Measurements from ENCODE around the gene MIF4GD.

MIF4GD gene

DNA sequence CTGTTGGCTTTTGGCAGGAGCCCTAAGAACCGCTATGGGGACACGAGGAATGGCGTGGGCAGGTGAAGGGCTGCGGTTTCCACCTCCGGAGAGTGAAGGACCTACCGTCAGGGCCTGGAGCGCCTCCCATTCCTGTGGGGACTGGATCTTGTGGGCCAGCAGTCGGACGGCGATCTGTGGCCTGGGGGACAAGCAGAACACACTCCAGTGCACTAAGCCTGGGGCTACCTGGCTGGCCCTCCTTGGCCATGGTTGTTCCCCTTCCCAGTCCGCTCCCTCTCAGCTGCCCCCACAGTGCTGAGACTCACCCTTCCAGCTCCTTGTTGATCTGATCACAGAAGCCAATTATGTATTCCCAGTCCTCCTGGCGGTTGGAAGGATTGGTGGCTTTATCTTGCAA is 24.6 kb downstream of the MIF4GD start:
- H3K4me3 ChIP-seq (ENCODE audit: low read depth, low read length) = no peak overlapping the region
- TF ChIP-seq, protein P1, sequence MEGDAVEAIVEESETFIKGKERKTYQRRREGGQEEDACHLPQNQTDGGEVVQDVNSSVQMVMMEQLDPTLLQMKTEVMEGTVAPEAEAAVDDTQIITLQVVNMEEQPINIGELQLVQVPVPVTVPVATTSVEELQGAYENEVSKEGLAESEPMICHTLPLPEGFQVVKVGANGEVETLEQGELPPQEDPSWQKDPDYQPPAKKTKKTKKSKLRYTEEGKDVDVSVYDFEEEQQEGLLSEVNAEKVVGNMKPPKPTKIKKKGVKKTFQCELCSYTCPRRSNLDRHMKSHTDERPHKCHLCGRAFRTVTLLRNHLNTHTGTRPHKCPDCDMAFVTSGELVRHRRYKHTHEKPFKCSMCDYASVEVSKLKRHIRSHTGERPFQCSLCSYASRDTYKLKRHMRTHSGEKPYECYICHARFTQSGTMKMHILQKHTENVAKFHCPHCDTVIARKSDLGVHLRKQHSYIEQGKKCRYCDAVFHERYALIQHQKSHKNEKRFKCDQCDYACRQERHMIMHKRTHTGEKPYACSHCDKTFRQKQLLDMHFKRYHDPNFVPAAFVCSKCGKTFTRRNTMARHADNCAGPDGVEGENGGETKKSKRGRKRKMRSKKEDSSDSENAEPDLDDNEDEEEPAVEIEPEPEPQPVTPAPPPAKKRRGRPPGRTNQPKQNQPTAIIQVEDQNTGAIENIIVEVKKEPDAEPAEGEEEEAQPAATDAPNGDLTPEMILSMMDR (IDR thresholded peaks at IDR 0.05; ENCODE audit: low read depth, low read length, missing control alignments) = no peak
- in situ Hi-C loops (cut with HindIII; ENCODE audit: low sequenced_read_pairs) = no loop called here
- DNase-seq (ENCODE audit: low read depth) = no peak

DNA sequence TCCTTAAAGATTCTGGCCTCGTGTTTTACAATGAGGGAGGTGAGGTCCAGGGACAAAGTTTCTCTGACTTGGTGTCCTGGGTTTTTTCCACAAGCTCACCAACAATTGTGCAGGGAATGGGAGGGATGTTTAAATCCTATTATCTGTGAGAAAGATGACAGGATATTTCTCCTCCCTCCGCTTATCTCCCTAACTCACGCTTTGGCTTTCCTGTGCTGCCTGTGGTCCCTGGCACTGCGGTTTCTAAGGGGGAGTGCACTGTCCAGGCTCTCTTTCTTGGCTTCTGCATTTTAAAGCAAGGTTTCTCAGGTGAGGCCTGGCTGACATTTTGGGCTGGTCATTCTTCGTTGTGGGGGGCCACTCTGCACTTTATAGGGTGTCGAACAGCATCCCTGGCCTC is 26.0 kb downstream of the MIF4GD start:
- TF ChIP-seq, protein P1 (IDR thresholded peaks at IDR 0.05; ENCODE audit: low read depth, low read length, missing control alignments) = no peak
- no peak overlapping the region for H3K4me3 ChIP-seq (ENCODE audit: low read depth, low read length)
- no peak for DNase-seq (ENCODE audit: low read depth)
- in situ Hi-C loops (cut with HindIII; ENCODE audit: low sequenced_read_pairs) = no loop called here

DNA sequence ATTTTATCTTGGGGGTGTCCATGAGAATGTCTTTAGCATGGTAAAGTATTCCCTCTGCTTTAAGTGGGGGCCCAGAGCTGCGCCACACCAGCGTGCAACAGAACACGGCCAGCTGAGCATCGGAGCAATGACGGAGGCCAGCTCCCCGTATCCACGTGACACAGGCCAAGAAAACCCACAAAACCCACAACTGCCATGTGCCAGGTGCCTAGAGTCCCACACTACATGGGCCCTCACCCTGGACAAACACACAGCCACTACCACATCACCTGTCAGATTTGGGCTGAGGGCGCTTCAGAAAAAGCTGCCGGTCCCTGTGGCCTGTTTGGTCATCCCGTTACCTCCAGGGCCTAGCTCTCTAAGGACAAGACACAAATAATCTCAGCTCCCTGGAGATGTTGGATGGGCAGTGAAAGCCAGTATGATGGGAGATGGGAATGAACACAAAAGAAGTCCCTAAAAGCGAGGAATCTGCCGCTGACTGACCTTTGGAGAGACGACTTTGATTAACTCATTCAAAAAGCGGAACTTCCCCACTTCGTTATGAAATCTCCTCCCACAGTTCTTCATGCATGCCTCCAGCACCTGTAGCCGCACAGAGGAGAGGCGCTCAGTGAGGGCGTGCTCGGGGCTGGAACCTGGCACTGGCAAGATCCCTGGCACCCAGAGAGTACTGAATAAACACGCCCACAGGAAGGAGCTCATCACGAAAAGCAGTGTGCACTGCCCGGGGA is 26.7 kb downstream of the MIF4GD start:
- DNase-seq (ENCODE audit: low read depth) = no peak
- TF ChIP-seq, protein P1 (IDR thresholded peaks at IDR 0.05; ENCODE audit: low read depth, low read length, missing control alignments) = no peak
- in situ Hi-C loops (cut with HindIII; ENCODE audit: low sequenced_read_pairs) = no loop called here
- no peak overlapping the region for H3K4me3 ChIP-seq (ENCODE audit: low read depth, low read length)

DNA sequence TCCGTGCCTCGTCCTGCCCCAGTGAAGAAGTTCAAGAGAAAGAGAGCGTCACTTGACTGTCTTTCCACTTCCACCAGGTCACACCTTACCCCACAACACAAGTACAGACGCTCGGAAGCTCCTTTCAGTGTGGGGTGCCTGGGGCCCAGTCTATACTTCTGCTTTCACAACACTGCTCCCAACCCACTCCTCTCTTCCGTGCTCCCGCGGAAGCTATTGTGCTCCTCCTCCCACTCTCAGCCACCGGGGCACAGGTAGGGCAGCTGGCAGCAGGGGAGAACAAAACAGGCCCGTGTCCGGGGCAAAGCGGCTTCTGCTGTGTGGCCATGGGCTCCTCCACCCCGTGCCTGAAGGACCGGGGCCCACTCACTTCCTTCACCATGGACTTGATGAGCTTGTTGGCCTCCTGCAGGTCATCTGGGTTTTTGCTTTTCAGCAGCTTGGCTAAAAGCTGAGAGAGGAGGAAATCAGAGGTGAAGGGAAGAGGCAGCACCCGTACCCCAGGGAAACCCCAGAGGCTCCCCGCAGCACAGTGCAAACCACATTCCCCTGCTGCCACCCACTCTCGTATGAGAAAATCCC is 28.5 kb downstream of the MIF4GD start:
- H3K4me3 ChIP-seq (ENCODE audit: low read depth, low read length) = no peak overlapping the region
- in situ Hi-C loops (cut with HindIII; ENCODE audit: low sequenced_read_pairs) = no loop called here
- TF ChIP-seq, protein P1 (IDR thresholded peaks at IDR 0.05; ENCODE audit: low read depth, low read length, missing control alignments) = no peak
- DNase-seq (ENCODE audit: low read depth) = no peak

DNA sequence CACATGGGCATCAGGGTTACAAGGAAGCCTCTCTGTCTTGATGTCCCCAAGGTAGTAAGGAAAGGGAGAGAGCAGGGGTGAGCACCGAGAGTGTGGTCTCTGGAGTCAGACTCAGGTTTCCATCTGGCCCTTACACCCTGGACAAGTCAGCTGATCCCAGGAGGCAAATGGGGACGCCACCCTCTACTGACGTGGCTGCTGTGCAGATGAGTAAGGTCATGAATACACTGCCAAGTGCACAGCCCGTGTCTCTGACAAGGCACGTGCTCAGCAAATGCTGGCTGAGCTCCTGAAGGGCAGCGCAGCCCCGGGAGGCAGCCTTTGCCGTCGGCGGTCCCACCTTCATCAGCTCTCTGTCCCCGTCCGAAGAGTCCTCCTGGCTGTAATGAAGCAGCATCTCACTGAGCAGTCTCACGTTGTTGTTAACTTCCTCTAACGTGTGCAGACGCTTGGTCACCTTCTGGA is 29.0 kb downstream of the MIF4GD start:
- TF ChIP-seq, protein P1 (IDR thresholded peaks at IDR 0.05; ENCODE audit: low read depth, low read length, missing control alignments) = no peak
- in situ Hi-C loops (cut with HindIII; ENCODE audit: low sequenced_read_pairs) = no loop called here
- no peak overlapping the region for H3K4me3 ChIP-seq (ENCODE audit: low read depth, low read length)
- no peak for DNase-seq (ENCODE audit: low read depth)

DNA sequence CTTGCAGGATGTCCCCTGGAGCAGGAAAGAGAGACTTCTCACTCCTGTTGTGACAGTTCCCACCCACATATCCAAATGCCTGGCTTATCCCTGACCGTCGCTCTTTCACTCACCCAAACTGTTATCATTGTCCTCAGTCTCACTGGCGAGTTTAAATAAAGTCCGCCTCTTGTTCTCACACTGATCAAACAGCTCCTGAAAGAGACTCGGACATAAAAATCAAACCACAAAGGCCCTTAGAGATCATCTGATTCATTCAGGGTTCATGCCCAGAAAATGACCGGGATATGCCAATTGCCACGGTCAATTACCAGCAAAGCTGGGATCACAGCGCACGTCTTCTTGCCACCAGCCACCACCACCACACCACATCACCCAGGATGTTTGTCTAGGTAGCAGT is 29.5 kb downstream of the MIF4GD start:
- in situ Hi-C loops (cut with HindIII; ENCODE audit: low sequenced_read_pairs) = no loop called here
- no peak for DNase-seq (ENCODE audit: low read depth)
- no peak overlapping the region for H3K4me3 ChIP-seq (ENCODE audit: low read depth, low read length)
- TF ChIP-seq, protein P1 (IDR thresholded peaks at IDR 0.05; ENCODE audit: low read depth, low read length, missing control alignments) = no peak
